ENCODE results near the gene BBS10.

BBS10 gene

DNA sequence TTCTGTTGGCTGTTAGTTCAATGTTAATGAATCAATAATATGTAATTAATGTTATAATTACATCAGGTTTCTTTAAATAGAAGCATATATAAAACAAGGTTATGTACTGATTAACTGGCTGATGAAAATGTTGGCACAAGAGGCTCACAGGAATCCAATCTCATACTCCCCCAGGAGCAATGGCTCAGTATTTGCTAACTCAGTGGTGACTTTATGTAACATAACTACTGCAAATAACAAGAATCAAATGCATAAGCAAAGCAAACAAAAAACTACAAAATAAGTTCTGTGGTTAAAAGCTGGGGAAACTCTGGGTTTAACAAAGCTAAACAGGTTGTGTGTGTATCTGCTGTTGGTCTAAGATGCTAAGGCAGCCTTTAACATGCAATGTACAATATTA, 27.7 kb upstream of the BBS10 start:
- no peaks in the 10 kb centered on the region for H3K9me2 ChIP-seq (replicated peaks; ENCODE audit: low read depth, low read length)
- no peaks in the 10 kb centered on the region for H3F3A ChIP-seq (ENCODE audit: low read depth)
- no peaks in the 10 kb centered on the region for H3K9me3 ChIP-seq (ENCODE audit: insufficient read depth, low read depth, low read length)
- H3K4me1 ChIP-seq (ENCODE audit: insufficient read depth, low read length, poor library complexity, severe bottlenecking): peaks cover 2% of the 10 kb centered on the region
- no peaks in the 10 kb centered on the region for H3K79me2 ChIP-seq (ENCODE audit: insufficient read depth, low read length)
- H3K4me3 ChIP-seq (ENCODE audit: low read length, poor library complexity, severe bottlenecking): no peak overlapping the region
- H3K36me3 ChIP-seq (ENCODE audit: insufficient read depth, low read length): peaks cover 28% of the 10 kb centered on the region; the same call in 1 of the 2 replicates
- no peaks in the 10 kb centered on the region for H3K27me3 ChIP-seq (ENCODE audit: insufficient read depth, low read length, poor library complexity, severe bottlenecking)
- no peaks in the 10 kb centered on the region for H4K20me1 ChIP-seq (ENCODE audit: insufficient read depth, low read length, poor library complexity, severe bottlenecking)
- no peak overlapping the region for H2AFZ ChIP-seq (ENCODE audit: low read length)
- H3K9ac ChIP-seq (ENCODE audit: low read depth, low read length, poor library complexity, severe bottlenecking): no peak overlapping the region
- H3K4me2 ChIP-seq (ENCODE audit: low read depth, low read length, poor library complexity, severe bottlenecking): no peak overlapping the region
- no peak for TF ChIP-seq EZH2phosphoT487 (IDR thresholded peaks at IDR 0.05; ENCODE audit: borderline replicate concordance)
- TF ChIP-seq, protein P1, sequence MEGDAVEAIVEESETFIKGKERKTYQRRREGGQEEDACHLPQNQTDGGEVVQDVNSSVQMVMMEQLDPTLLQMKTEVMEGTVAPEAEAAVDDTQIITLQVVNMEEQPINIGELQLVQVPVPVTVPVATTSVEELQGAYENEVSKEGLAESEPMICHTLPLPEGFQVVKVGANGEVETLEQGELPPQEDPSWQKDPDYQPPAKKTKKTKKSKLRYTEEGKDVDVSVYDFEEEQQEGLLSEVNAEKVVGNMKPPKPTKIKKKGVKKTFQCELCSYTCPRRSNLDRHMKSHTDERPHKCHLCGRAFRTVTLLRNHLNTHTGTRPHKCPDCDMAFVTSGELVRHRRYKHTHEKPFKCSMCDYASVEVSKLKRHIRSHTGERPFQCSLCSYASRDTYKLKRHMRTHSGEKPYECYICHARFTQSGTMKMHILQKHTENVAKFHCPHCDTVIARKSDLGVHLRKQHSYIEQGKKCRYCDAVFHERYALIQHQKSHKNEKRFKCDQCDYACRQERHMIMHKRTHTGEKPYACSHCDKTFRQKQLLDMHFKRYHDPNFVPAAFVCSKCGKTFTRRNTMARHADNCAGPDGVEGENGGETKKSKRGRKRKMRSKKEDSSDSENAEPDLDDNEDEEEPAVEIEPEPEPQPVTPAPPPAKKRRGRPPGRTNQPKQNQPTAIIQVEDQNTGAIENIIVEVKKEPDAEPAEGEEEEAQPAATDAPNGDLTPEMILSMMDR (conservative IDR thresholded peaks at IDR 0.05; ENCODE audit: low read length): no peak

DNA sequence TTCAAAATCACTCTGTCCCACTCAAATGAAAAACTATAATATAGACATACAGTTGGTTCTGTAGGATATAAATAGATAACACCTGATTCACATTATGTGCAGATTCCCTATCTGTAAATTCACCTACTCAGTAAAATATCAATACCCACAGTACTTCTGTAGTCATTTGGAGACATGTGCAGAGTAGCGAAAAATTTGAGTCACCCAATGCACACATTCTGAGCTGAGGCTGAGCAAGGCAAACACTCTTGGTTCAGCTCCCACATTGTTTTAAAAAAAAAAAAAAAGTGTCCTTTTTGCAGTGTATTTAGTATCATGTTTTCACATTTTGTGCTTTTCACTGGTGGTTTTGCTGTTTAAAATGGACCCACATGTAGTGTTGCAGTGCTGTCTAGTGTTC, 27.3 kb upstream of the BBS10 start:
- TF ChIP-seq, protein P1 (conservative IDR thresholded peaks at IDR 0.05; ENCODE audit: low read length): no peak
- TF ChIP-seq EZH2phosphoT487 (IDR thresholded peaks at IDR 0.05; ENCODE audit: borderline replicate concordance): no peak
- no peak overlapping the region for H2AFZ ChIP-seq (ENCODE audit: low read length)
- H3K9me2 ChIP-seq (replicated peaks; ENCODE audit: low read depth, low read length): no peaks in the 10 kb centered on the region
- H3K4me2 ChIP-seq (ENCODE audit: low read depth, low read length, poor library complexity, severe bottlenecking): no peak overlapping the region
- H3K27me3 ChIP-seq (ENCODE audit: insufficient read depth, low read length, poor library complexity, severe bottlenecking): no peaks in the 10 kb centered on the region
- no peaks in the 10 kb centered on the region for H4K20me1 ChIP-seq (ENCODE audit: insufficient read depth, low read length, poor library complexity, severe bottlenecking)
- no peaks in the 10 kb centered on the region for H3K79me2 ChIP-seq (ENCODE audit: insufficient read depth, low read length)
- H3K4me1 ChIP-seq (ENCODE audit: insufficient read depth, low read length, poor library complexity, severe bottlenecking): peaks cover 2% of the 10 kb centered on the region
- peaks cover 31% of the 10 kb centered on the region; the same call in 1 of the 2 replicates for H3K36me3 ChIP-seq (ENCODE audit: insufficient read depth, low read length)
- no peak overlapping the region for H3K4me3 ChIP-seq (ENCODE audit: low read length, poor library complexity, severe bottlenecking)
- no peak overlapping the region for H3K9ac ChIP-seq (ENCODE audit: low read depth, low read length, poor library complexity, severe bottlenecking)
- H3K9me3 ChIP-seq (ENCODE audit: insufficient read depth, low read depth, low read length): no peaks in the 10 kb centered on the region
- H3F3A ChIP-seq (ENCODE audit: low read depth): no peaks in the 10 kb centered on the region

DNA sequence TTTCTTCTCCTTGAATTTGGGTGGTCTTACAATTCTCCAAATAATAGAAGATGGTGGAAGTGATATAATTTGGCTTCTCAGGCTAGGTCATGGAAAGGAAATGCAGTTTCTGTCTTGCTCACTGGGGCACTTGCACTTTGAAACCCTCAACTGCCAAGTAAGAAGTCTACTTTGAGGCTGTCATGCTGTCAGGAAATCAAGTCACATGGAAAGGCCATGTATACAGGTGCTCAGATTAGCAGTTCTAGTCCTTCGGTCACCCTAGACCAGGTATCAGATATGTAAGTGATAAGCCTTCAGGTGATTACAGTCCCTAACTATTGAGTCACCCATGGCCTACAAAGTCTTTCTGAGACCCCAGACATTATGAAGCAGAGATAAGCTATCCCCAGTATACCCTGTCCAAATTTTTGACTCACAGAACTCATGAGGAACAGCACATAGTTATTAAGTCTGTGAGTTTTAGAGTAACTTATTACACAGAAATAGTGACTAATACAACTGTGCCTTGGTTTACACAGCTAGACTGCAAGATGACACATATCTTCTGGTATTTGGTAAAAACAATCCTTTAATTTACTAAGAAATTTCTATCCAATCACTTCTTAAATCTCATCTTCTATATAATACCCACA, 26.3 kb upstream of the BBS10 start:
- no peak overlapping the region for H3K4me2 ChIP-seq (ENCODE audit: low read depth, low read length, poor library complexity, severe bottlenecking)
- peaks cover 41% of the 10 kb centered on the region; the same call in 1 of the 2 replicates for H3K36me3 ChIP-seq (ENCODE audit: insufficient read depth, low read length)
- TF ChIP-seq, protein P1 (conservative IDR thresholded peaks at IDR 0.05; ENCODE audit: low read length): no peak
- no peak for TF ChIP-seq EZH2phosphoT487 (IDR thresholded peaks at IDR 0.05; ENCODE audit: borderline replicate concordance)

More for the DNA sequence above, 26.3 kb upstream of the BBS10 start:
- Histone ChIP-seq H3K4me3 (ENCODE audit: low read length, poor library complexity, severe bottlenecking) (no peak overlapping the region), H3K27me3 (ENCODE audit: insufficient read depth, low read length, poor library complexity, severe bottlenecking) (no peaks in the 10 kb centered on the region), H3K79me2 (ENCODE audit: insufficient read depth, low read length) (no peaks in the 10 kb centered on the region), H3K9ac (ENCODE audit: low read depth, low read length, poor library complexity, severe bottlenecking) (no peak overlapping the region), H3K4me1 (ENCODE audit: insufficient read depth, low read length, poor library complexity, severe bottlenecking) (peaks cover 2% of the 10 kb centered on the region), H4K20me1 (ENCODE audit: insufficient read depth, low read length, poor library complexity, severe bottlenecking) (no peaks in the 10 kb centered on the region), H3K9me2 (replicated peaks; ENCODE audit: low read depth, low read length) (no peaks in the 10 kb centered on the region), H3K9me3 (ENCODE audit: insufficient read depth, low read depth, low read length) (no peaks in the 10 kb centered on the region), H2AFZ (ENCODE audit: low read length) (no peak overlapping the region), H3F3A (ENCODE audit: low read depth) (no peaks in the 10 kb centered on the region)

All from Loucy (cell line).